GM12878 (cell line): Measurements from ENCODE around the gene STARD4. TPM values are rescaled to one million over a fixed set of nuclear protein-coding genes. Genes with fewer than 3 reads are reported as not detected.

Source experiments
- ATAC-seq: fragments of 200-7000 bp; cut with Tn5 transposase; 3 replicates; pipeline ENCODE4 v1.9.1; 2020; ENCODE audit warnings: mild to moderate bottlenecking, moderate library complexity
- BruUV-seq: library from RNA; stranded (reverse); fragments of 400-500 nt; replicated peaks from 2 replicates; lab custom pipeline; 2021; lab: Mats Ljungman, UMichigan
- CTCF ChIA-PET: fragments of 300-600 bp; sonication (Branson Sonifier 250); formaldehyde crosslinking; extraction: SDS; loops from one replicate; lab custom pipeline; 2021; ENCODE audit warnings: inconsistent platforms; lab: Yijun Ruan, JAX
- POLR2A ChIA-PET: fragments of 350-600 bp; formaldehyde crosslinking; extraction: SDS; loops from one replicate; lab custom pipeline; 2021; ENCODE audit warnings: inconsistent platforms; lab: Charles Lee
- RAD21 ChIA-PET: fragments of 300-600 bp; sonication (Branson Sonifier 250); formaldehyde crosslinking; loops from one replicate; lab custom pipeline; 2023; ENCODE audit warnings: antibody characterized with exemption; ENCODE audit not compliant: unreplicated experiment; lab: Charles Lee
- SMC1A ChIA-PET: fragments of 300-600 bp; sonication (Branson Sonifier 250); formaldehyde crosslinking; loops from one replicate; lab custom pipeline; 2023; ENCODE audit not compliant: unreplicated experiment, uncharacterized antibody; lab: Charles Lee
- DNase-seq: peaks from one replicate; pipeline ENCODE4 v3.0.0-alpha.2; 2011; ENCODE audit warnings: low read depth, low spot score
- FAIRE-seq: peaks from 3 replicates; lab custom pipeline; 2011; peaks lifted over from hg19 to GRCh38; lab: Jason Lieb, UNC
- H2AFZ ChIP-seq: 2 replicates; pipeline ENCODE4 v1.6.0; 2011; ENCODE audit warnings: low read depth, low read length, control low read depth; ENCODE audit not compliant: control insufficient read depth
- H3K27ac ChIP-seq: 2 replicates; pipeline ENCODE4 v1.5.1; 2011; ENCODE audit warnings: control low read depth; ENCODE audit not compliant: control insufficient read depth, insufficient read depth
- H3K27me3 ChIP-seq, 2 experiments: replicated peaks in 1 of 2; 2 replicates each; pipeline versions ENCODE4 v1.6.0 to v1.6.1; 2011; ENCODE audit warnings: low read length in 1 of 2; ENCODE audit not compliant: control insufficient read depth in 2 of 2, insufficient read depth in 2 of 2
- H3K36me3 ChIP-seq, 2 experiments: 2 replicates each; pipeline ENCODE4 v1.5.1; 2011; ENCODE audit warnings: low read length in 1 of 2; ENCODE audit not compliant: control insufficient read depth in 2 of 2, insufficient read depth in 2 of 2
- H3K4me1 ChIP-seq: 2 replicates; pipeline ENCODE4 v1.6.1; 2011; ENCODE audit warnings: mild to moderate bottlenecking, low read length, moderate library complexity, mixed read lengths; ENCODE audit not compliant: control insufficient read depth, insufficient read depth
- H3K4me2 ChIP-seq: 2 replicates; pipeline ENCODE4 v1.6.0; 2011; ENCODE audit warnings: control low read depth; ENCODE audit not compliant: control insufficient read depth, insufficient read depth
- H3K4me3 ChIP-seq: fragments of 200-600 bp; sonication (generic); 2 replicates; pipeline ENCODE4 v1.5.1; 2016
- H3K79me2 ChIP-seq: 2 replicates; pipeline ENCODE4 v1.6.0; 2011; ENCODE audit warnings: low read length; ENCODE audit not compliant: control insufficient read depth, insufficient read depth
- H3K9ac ChIP-seq: 2 replicates; pipeline ENCODE4 v1.8.0; 2011; ENCODE audit warnings: low read length, control low read depth, mixed read lengths; ENCODE audit not compliant: control insufficient read depth, insufficient read depth
- H3K9me3 ChIP-seq: replicated peaks from 3 replicates; pipeline ENCODE4 v1.5.1; 2011; ENCODE audit warnings: mild to moderate bottlenecking, low read length; ENCODE audit not compliant: control insufficient read depth, insufficient read depth
- H4K20me1 ChIP-seq: 2 replicates; pipeline ENCODE4 v1.6.0; 2011; ENCODE audit not compliant: control insufficient read depth, insufficient read depth
- CEBPB ChIP-seq, 2 experiments: fragments of 150-350 bp in 1 of 2; IDR thresholded peaks; 2 replicates each; pipeline ENCODE4 v1.6.1; 2012 to 2014; ENCODE audit warnings: low read depth in 2 of 2, low read length in 2 of 2, borderline replicate concordance in 1 of 2, inconsistent platforms in 1 of 2
- HCFC1 ChIP-seq: fragments of 150-350 bp; IDR thresholded peaks from 2 replicates; pipeline ENCODE4 v1.6.1; 2014; ENCODE audit warnings: low read length
- JUNB ChIP-seq: IDR thresholded peaks from 2 replicates; pipeline ENCODE4 v1.6.1; 2016; ENCODE audit warnings: antibody characterized with exemption, mild to moderate bottlenecking
- NFXL1 ChIP-seq: fragments of 450-650 bp; IDR thresholded peaks from 2 replicates; pipeline ENCODE4 v1.6.1; 2017; ENCODE audit warnings: antibody characterized with exemption, mild to moderate bottlenecking, borderline replicate concordance
- ZNF217 ChIP-seq: fragments of 450-650 bp; IDR thresholded peaks from 2 replicates; pipeline ENCODE4 v1.6.1; 2017; ENCODE audit warnings: antibody characterized with exemption, mild to moderate bottlenecking
- WGBS: methylation state at CpG from one replicate; pipeline ENCODE4 v1.1.6; 2016; ENCODE audit warnings: low lambda C conversion rate; ENCODE audit not compliant: insufficient replicate concordance, insufficient coverage; ENCODE audit errors: missing lambda C conversion rate; 5-methylcytosine and 5-hydroxymethylcytosine counted together
- in situ Hi-C: fragments of 300-500 bp; cut with MboI; formaldehyde crosslinking; loops from 9 replicates; pipeline ENCODE4 v1.14.3; 2018; ENCODE audit warnings: mixed read lengths
- intact Hi-C: fragments of 100-400 bp; cut with micrococcal nuclease; formaldehyde crosslinking; loops from one replicate; pipeline ENCODE4 v1.14.2; 2022; ENCODE audit not compliant: unreplicated experiment
- polyA plus RNA-seq, 11 experiments: library from polyadenylated mRNA; depleted of rRNA in 4 of 11; unstranded in 6 of 11; stranded (reverse) in 5 of 11; fragments of >200 nt; fragmentation: Nextera tagmentation in 4 of 11; fragmentation: Illumina TruSeq in 1 of 11; extraction: Ambion mirVana in 4 of 11; extraction: Trizol in 1 of 11; gene quantifications; 1 replicate in 1 of 11; 2 replicates in 10 of 11; pipeline versions ENCODE4 v1.2.1 to v1.2.3, GENCODE V29; 2011 to 2016; ENCODE audit warnings: inconsistent platforms in 2 of 11, missing spikeins in 2 of 11, low read depth in 1 of 11
- total RNA-seq, 4 experiments: library from RNA; depleted of rRNA in 3 of 4; stranded (reverse); fragments of >200 nt in 3 of 4; fragmentation: Illumina TruSeq in 1 of 4; extraction: Trizol in 1 of 4; gene quantifications; 2 replicates each; pipeline versions ENCODE4 v1.2.1 to v1.2.3, GENCODE V29; 2013 to 2021

STARD4 gene
- total and polyA plus RNA-seq, 10 of the 15 experiments (the other 5 are each of a cell fraction or from before 2014, with no cell fraction given): 41.9 to 190 (median 71.6) TPM

- ChIA-PET CTCF (interaction anchor here (0.6 to 1.1 kb wide), 3 partner anchors 65 to 299 kb away, joined by 3 read pairs; no protein-coding TSS in a partner anchor), RAD21 (no interaction called here), POLR2A (no interaction called here), SMC1A (interaction anchor here (0.7 to 1.2 kb wide), 4 partner anchors 10 to 135 kb away, joined by 3 read pairs; no protein-coding TSS in a partner anchor)
- 95% methylated on average over 3 of the region's 3 CpGs for WGBS
- Histone ChIP-seq H3K4me3 (no peak overlapping the region), H3K9me3 (no peaks in the 10 kb centered on the region; the same call in 2 of the 3 replicates), H3K9ac (no peak overlapping the region), H3K4me1 (no peaks in the 10 kb centered on the region), H4K20me1 (no peaks in the 10 kb centered on the region), H3K27ac (no peak overlapping the region), H3K79me2 (no peaks in the 10 kb centered on the region), H2AFZ (no peak overlapping the region), H3K27me3 (no peaks in the 10 kb centered on the region), H3K36me3 (peaks cover 0 to 11% of the 10 kb centered on the region in 2 experiments; a peak in 1 of 4 replicates), H3K4me2 (no peak overlapping the region)
- FAIRE-seq (no peak), DNase-seq (no peak), ATAC-seq (no peak)
- intact Hi-C loops: no loop called here
- no TSS peak for BruUV-seq
- in situ Hi-C loops: no loop called here
- TF ChIP-seq ZNF217: no peak
These were observed 58.1 kb downstream of the STARD4 start for GRCh38 chr5:111454198-111454622.

- Histone ChIP-seq H3K9me3 (no peaks in the 10 kb centered on the region; the same call in 2 of the 3 replicates), H3K9ac (no peak overlapping the region), H4K20me1 (no peaks in the 10 kb centered on the region), H3K79me2 (no peaks in the 10 kb centered on the region), H3K4me2 (no peak overlapping the region), H3K4me3 (no peak overlapping the region), H3K27ac (no peak overlapping the region), H3K36me3 (peaks cover 0 to 11% of the 10 kb centered on the region in 2 experiments; a peak in 1 of 4 replicates), H3K4me1 (no peaks in the 10 kb centered on the region), H2AFZ (no peak overlapping the region), H3K27me3 (no peaks in the 10 kb centered on the region)
- BruUV-seq: no TSS peak
- no peak for DNase-seq
- ChIA-PET RAD21 (no interaction called here), SMC1A (interaction anchor here (1.2 kb wide), 1 partner anchor 11 kb away, joined by 3 read pairs; no protein-coding TSS in a partner anchor), POLR2A (no interaction called here), CTCF (interaction anchor here (1.1 kb wide), 1 partner anchor 298 kb away, joined by 3 read pairs; no protein-coding TSS in a partner anchor)
- 100% methylated on average over 2 of the region's 2 CpGs for WGBS
- TF ChIP-seq JUNB (no peak), NFXL1 (no peak), HCFC1 (no peak), CEBPB (IDR thresholded peaks at IDR 0.05; ENCODE audit: borderline replicate concordance in 1 of 2, low read depth in 2 of 2, low read length in 2 of 2) (no peak)
- intact Hi-C loops: no loop called here
- no peak for ATAC-seq
- FAIRE-seq: no peak
- in situ Hi-C loops: no loop called here
These were observed 58.6 kb downstream of the STARD4 start for GRCh38 chr5:111453747-111454146.
